Pancreas (tissue), 10 donors: ENCODE data around the gene ACSF3. TPM values are rescaled to one million over a fixed set of nuclear protein-coding genes. Genes with fewer than 3 reads are reported as not detected.

Experiments
- ATAC-seq, 4 donors: fragments of 200-7000 bp; cut with Tn5 transposase; one replicate each; pipeline versions ENCODE4 v1.8.0 to v1.9.1; 2020; ENCODE audit warnings: mild to moderate bottlenecking in 4 of 4, moderate library complexity in 4 of 4
- DNase-seq, 6 donors: peaks; one replicate each; pipeline ENCODE4 v3.0.0-alpha.2; 2020
- FAIRE-seq: peaks from 2 replicates; lab custom pipeline; 2012; peaks lifted over from hg19 to GRCh38; lab: Jason Lieb, UNC
- H3K27ac ChIP-seq, 4 donors: fragments of 200-600 bp; sonication (generic); 1 replicate in 3 of 4; 2 replicates in 1 of 4; pipeline versions ENCODE4 v1.5.0 to v1.8.0; 2020
- H3K27me3 ChIP-seq, 4 donors: fragments of 200-600 bp; one replicate each; pipeline ENCODE4 v1.8.0; 2021
- H3K36me3 ChIP-seq, 3 donors: fragments of 200-600 bp; sonication (generic) in 1 of 3; one replicate each; pipeline versions ENCODE4 v1.5.0 to v1.8.0; 2020 to 2021
- H3K4me1 ChIP-seq, 3 donors: fragments of 200-600 bp; one replicate each; pipeline ENCODE4 v1.8.0; 2021
- H3K4me3 ChIP-seq, 4 donors: fragments of 200-600 bp; sonication (generic) in 2 of 4; one replicate each; pipeline versions ENCODE4 v1.5.0 to v1.8.0; 2020 to 2021
- H3K9me3 ChIP-seq, 4 donors: fragments of 200-600 bp; one replicate each; pipeline ENCODE4 v1.8.0; 2021
- WGBS, 2 donors: extraction: QIAGEN DNeasy Blood & Tissue Kit; methylation state at CpG; one replicate each; pipeline ENCODE4 v1.1.7; 2013; 5-methylcytosine and 5-hydroxymethylcytosine counted together
- intact Hi-C, 3 donors: fragments of 100-400 bp; cut with DNase I; formaldehyde crosslinking; loops; one replicate each; pipeline versions ENCODE4 v1.11.1 to v1.14.2; 2022
- polyA plus RNA-seq, 2 donors: library from polyadenylated mRNA; stranded (reverse); fragments of 200-250 nt; gene quantifications; one replicate each; pipeline ENCODE4 v1.2.3, GENCODE V29; 2013
- total RNA-seq, 6 donors: library from RNA; stranded (reverse); fragmentation: NEBNext Ultra II Directional in 4 of 6; extraction: Animal tissue kit (Norgen Biotek cat#: 25700) in 4 of 6; gene quantifications; one replicate each; pipeline versions ENCODE4 v1.2.1 to v1.2.4, GENCODE V29; 2021 to 2023
- TF ChIP-seq, protein P1 (sequence below), 4 donors: fragments of 200-600 bp; sonication (generic) in 3 of 4; IDR thresholded peaks; one replicate each; pipeline versions ENCODE4 v1.5.0 to v1.8.0; 2021; ENCODE audit warnings: antibody characterized with exemption in 4 of 4
- donor health status: healthy with polysubstance abuse.
- donor health status: DM: no; HTN: no; CAD: no; lungs with moderate emphysema.
- donor health status: DM: no; HTN: no; CAD: no.
- donor health status: control.
- donor health status: control.
- donor health status: Bipolar disorder and iron deficiency.
- donor health status: DM: yes; HTN: yes; CAD: no.
- donor health status: DM: no; HTN: no; CAD: no.
- donor health status: DM: no; HTN: no; CAD: no.
- donor health status: DM: yes; HTN: yes; CAD: no.

ACSF3 gene
- total and polyA plus RNA-seq, 8 donors: 17.3 to 36.9 (median 20.8) TPM

DNA sequence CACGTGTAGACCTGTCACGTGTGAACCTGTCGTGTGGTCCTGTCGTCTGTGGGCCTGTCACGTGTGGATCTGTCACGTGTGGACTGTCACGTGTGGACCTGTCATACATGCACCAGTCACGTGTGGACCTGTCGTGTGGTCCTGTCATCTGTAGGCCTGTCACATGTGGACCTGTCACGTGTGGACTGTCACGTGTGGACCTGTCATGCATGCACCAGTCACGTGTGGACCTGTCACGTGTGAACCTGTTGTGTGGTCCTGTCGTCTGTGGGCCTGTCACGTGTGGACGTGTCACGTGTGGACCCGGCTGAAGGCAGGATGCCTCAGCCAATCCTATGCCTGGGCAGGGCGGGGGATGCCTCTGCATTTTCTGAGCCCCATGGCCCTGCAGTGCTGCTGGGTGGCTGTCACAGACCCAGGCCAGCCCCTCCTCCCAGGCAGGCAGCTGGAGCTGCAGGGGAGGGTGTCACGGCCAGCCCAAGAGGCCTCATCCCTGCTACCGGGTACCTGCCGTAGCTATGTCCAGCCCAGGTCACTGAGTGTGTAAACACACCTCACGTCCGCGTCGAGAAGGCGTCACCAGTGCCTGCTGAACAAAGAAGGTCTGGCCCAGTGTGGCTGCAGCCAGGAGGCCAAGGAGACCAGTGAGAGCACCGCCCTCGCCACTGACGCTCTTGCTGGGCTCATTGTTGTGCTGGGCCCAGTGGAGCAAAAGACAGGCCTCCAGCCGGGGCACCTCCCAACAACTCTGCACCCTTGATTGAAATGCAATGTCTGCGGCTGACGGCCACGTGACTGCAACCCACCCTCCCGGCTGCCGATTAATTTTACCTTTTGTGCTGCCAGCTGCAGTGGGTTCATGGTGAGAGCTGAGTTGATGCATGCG is 18.6 kb upstream of the ACSF3 start:
- WGBS, 2 donors: 88 to 92% methylated on average over 35 to 37 of the region's 37 CpGs
- TF ChIP-seq, protein P1, sequence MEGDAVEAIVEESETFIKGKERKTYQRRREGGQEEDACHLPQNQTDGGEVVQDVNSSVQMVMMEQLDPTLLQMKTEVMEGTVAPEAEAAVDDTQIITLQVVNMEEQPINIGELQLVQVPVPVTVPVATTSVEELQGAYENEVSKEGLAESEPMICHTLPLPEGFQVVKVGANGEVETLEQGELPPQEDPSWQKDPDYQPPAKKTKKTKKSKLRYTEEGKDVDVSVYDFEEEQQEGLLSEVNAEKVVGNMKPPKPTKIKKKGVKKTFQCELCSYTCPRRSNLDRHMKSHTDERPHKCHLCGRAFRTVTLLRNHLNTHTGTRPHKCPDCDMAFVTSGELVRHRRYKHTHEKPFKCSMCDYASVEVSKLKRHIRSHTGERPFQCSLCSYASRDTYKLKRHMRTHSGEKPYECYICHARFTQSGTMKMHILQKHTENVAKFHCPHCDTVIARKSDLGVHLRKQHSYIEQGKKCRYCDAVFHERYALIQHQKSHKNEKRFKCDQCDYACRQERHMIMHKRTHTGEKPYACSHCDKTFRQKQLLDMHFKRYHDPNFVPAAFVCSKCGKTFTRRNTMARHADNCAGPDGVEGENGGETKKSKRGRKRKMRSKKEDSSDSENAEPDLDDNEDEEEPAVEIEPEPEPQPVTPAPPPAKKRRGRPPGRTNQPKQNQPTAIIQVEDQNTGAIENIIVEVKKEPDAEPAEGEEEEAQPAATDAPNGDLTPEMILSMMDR (IDR thresholded peaks at IDR 0.05): no peak
- H3K27ac ChIP-seq: no peak overlapping the region
- H3K27me3 ChIP-seq: no peaks in the 10 kb centered on the region
- H3K4me1 ChIP-seq: no peaks in the 10 kb centered on the region
- ATAC-seq (no peak), DNase-seq (peak in 1 of 6 donors; percentile 42), FAIRE-seq (no peak)
- H3K36me3 ChIP-seq: no peaks in the 10 kb centered on the region
- no peak overlapping the region for H3K4me3 ChIP-seq
- intact Hi-C loops: no loop called here
- H3K9me3 ChIP-seq: no peaks in the 10 kb centered on the region

DNA sequence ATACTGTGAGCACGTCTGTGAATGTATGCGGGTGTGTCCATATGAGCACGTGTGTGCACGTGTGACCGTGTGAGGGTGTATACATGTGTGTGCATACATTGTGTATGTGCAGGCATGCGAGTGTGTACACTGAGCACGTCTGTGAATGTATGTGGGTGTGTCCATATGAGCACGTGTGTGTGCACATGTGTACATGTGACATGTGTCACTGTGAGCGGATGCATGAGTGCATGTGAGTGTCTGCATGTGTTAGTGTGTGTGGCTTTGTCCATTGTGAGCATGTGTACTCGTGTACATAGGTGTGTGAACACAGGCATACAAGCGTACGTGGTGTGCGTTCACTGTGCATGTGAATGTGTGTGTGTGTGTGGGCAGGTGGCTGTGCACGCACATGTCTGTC is 17.5 kb upstream of the ACSF3 start:
- no peak for DNase-seq
- no peaks in the 10 kb centered on the region for H3K27me3 ChIP-seq
- FAIRE-seq: no peak
- no peaks in the 10 kb centered on the region for H3K4me1 ChIP-seq
- WGBS, 2 donors: 81 to 86% methylated on average over 14 of the region's 14 CpGs
- intact Hi-C loops: no loop called here
- H3K9me3 ChIP-seq: no peaks in the 10 kb centered on the region
- H3K36me3 ChIP-seq: no peaks in the 10 kb centered on the region
- no peak overlapping the region for H3K27ac ChIP-seq
- no peak overlapping the region for H3K4me3 ChIP-seq
- TF ChIP-seq, protein P1 (IDR thresholded peaks at IDR 0.05): no peak
- ATAC-seq: no peak

DNA sequence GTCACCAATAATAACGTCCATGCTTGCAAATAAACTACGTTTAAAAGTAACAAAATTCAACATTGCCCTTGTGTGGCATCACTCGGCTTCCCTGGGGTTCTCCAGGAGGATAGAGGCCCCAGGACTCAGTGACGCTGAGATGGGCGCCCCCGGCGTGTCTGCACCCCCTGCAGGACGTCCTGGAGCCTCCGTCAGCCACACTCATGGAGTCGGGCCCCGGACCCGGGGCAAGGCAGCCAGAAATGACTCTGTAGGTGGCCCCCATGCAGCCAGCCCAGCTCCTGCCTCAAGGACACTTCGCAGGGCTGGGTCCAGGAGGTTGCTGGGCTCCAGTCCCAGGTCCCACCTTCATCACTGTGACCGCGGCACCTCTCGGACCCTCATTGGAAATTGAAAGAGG is 16.6 kb upstream of the ACSF3 start:
- H3K4me1 ChIP-seq: no peaks in the 10 kb centered on the region
- H3K4me3 ChIP-seq: no peak overlapping the region
- no peak overlapping the region for H3K27ac ChIP-seq
- intact Hi-C loops: no loop called here
- FAIRE-seq (no peak), ATAC-seq (no peak), DNase-seq (peak in 1 of 6 donors; percentile 48)
- WGBS, 2 donors: 77 to 84% methylated on average over 16 of the region's 16 CpGs
- no peaks in the 10 kb centered on the region for H3K27me3 ChIP-seq
- no peaks in the 10 kb centered on the region for H3K36me3 ChIP-seq
- no peaks in the 10 kb centered on the region for H3K9me3 ChIP-seq
- TF ChIP-seq, protein P1 (IDR thresholded peaks at IDR 0.05): no peak

DNA sequence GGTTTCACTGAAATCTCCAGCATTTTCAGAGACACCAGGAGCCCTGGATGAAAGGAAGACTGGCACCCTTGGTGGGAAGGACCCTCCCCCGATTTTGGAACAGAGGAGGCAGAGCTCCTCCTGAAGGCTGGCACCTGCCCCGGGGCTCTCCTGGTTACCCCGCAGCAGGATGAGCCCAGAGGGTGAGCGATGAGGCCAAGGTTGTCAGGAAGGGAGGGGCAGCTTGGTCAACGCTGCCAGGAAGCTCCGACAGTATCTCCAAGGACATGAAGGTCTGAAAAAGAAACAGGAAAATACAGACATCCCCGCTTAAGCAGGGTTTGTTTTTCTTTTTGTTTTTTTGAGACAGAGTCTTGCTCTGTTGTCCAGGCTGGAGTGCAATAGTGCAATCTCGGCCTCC is 15.5 kb upstream of the ACSF3 start:
- no peak for DNase-seq
- no peaks in the 10 kb centered on the region for H3K4me1 ChIP-seq
- no peaks in the 10 kb centered on the region for H3K27me3 ChIP-seq
- TF ChIP-seq, protein P1 (IDR thresholded peaks at IDR 0.05): no peak
- intact Hi-C loops: no loop called here
- no peak overlapping the region for H3K27ac ChIP-seq
- WGBS, 2 donors: 61 to 72% methylated on average over 8 of the region's 8 CpGs
- H3K9me3 ChIP-seq: no peaks in the 10 kb centered on the region
- no peak for ATAC-seq
- FAIRE-seq: no peak
- no peak overlapping the region for H3K4me3 ChIP-seq
- H3K36me3 ChIP-seq: no peaks in the 10 kb centered on the region

DNA sequence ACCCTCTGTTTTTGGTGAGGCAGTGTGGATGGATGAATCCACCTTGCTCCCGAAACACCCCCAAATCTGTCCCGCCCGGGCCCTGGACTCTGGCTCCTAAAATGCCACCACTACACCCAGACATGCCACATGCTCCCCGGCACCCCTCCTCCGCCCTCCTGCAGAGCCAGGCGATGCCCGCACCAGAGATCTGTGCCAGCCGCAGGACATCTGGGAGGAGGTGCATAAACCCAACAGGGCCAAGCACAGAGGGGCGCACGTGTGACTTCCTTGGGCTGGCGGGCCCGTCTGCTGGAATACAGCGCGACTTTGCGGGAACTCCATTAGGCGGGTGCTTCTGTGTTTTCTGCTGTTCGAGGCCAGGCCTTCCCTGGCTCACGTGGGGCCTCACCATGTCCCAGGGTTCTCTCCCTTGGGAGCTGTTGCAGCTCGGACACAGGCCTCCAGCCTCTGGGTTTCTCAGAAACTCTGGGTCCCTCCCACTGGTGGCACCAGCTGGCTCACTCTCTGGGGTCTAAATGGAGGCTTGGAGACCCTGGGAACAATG is 14.1 kb upstream of the ACSF3 start:
- Histone ChIP-seq H3K4me3 (no peak overlapping the region), H3K36me3 (no peaks in the 10 kb centered on the region), H3K4me1 (peaks cover 0 to 2% (median 0%) of the 10 kb centered on the region in 3 donors), H3K9me3 (no peaks in the 10 kb centered on the region), H3K27ac (no peak overlapping the region), H3K27me3 (no peaks in the 10 kb centered on the region)
- intact Hi-C loops: no loop called here
- TF ChIP-seq, protein P1 (IDR thresholded peaks at IDR 0.05): no peak
- WGBS, 2 donors: 76 to 89% methylated on average over 18 to 19 of the region's 19 CpGs
- ATAC-seq: no peak
- no peak for FAIRE-seq
- peak in 1 of 6 donors; percentile 54 for DNase-seq
